ENCODE measurements around the gene LMAN1L. TPM values are rescaled to one million over a fixed set of nuclear protein-coding genes. Genes with fewer than 3 reads are reported as not detected.

The LMAN1L gene
- total RNA-seq, 1 donor from 2014 or later: not detected

GRCh38 chr15:74775894-74776293 lies 36.7 kb upstream of the LMAN1L start:
- Mint-ChIP-seq H3K27me3 (ENCODE audit: low read depth) (peaks cover 2% of the 10 kb centered on the region), H3K9me3 (ENCODE audit: low read depth) (no peaks in the 10 kb centered on the region), H3K27ac (ENCODE audit: unreplicated experiment) (no peak overlapping the region), H3K4me1 (ENCODE audit: low read depth) (peaks cover 26% of the 10 kb centered on the region), H3K36me3 (ENCODE audit: low read depth) (no peaks in the 10 kb centered on the region), H3K4me3 (ENCODE audit: unreplicated experiment) (no peak overlapping the region)
- no peak for DNase-seq (ENCODE audit: low spot score)
- TF ChIP-seq CTCF (IDR thresholded peaks at IDR 0.05): no peak

DNA sequence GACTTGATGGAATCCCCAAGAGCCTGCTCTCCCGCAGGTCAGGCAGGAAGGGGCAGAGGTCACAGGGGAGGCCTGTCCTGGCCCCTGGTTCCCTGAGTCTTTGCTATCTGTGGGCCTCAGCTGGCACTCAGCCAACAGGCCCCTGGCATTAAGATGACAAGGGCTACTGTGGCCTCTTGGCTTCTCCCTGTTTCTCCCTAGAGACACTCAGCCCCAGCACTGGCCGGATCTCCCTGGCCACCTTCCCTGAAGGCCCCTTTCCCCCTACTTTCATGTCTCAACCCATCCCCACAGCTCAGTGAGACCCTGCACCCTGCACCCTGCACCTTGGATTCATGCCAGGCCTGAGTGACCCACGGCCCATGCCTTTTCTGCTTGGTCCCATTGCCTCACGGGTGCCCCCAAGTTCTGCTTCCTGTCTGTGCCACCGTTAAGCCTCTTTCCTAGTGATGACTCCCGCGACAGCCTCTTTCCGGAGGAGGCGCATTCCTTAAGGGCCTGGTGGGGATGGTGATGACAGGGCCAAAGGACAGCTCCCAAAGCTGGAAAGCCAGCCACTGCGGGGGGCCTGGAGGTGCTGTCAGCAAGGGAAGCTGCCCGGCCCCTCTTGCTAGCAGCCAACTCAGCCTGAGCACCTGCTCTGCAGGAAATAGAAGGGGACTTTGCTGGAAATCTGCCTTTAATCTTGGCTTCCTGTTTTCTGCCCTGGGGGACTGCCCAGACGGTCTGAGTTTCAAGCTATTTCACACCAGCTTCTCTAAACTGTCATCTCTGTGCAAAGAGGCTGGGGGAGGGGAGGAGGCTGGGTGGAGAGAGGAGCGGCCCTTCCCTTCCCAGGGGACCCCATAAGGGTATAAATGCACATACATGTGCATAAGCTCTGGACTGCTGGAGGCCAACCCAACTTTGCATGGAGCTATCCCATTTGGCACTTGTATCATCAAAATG lies 35.5 kb upstream of the LMAN1L start:
- Mint-ChIP-seq H3K4me1 (ENCODE audit: low read depth) (peaks cover 29% of the 10 kb centered on the region), H3K9me3 (ENCODE audit: low read depth) (no peaks in the 10 kb centered on the region), H3K4me3 (ENCODE audit: unreplicated experiment) (no peak overlapping the region), H3K27ac (ENCODE audit: unreplicated experiment) (peak overlapping the region; percentile 87), H3K36me3 (ENCODE audit: low read depth) (no peaks in the 10 kb centered on the region), H3K27me3 (ENCODE audit: low read depth) (no peaks in the 10 kb centered on the region)
- no peak for DNase-seq (ENCODE audit: low spot score)
- TF ChIP-seq CTCF (IDR thresholded peaks at IDR 0.05): no peak

- no peaks in the 10 kb centered on the region for H3K36me3 Mint-ChIP-seq (ENCODE audit: low read depth)
- TF ChIP-seq CTCF (IDR thresholded peaks at IDR 0.05): no peak
- H3K4me1 Mint-ChIP-seq (ENCODE audit: low read depth): peaks cover 33% of the 10 kb centered on the region
- H3K27ac Mint-ChIP-seq (ENCODE audit: unreplicated experiment): peak overlapping the region; percentile 66
- no peaks in the 10 kb centered on the region for H3K9me3 Mint-ChIP-seq (ENCODE audit: low read depth)
- no peak for DNase-seq (ENCODE audit: low spot score)
- no peak overlapping the region for H3K4me3 Mint-ChIP-seq (ENCODE audit: unreplicated experiment)
- no peaks in the 10 kb centered on the region for H3K27me3 Mint-ChIP-seq (ENCODE audit: low read depth)
These were observed 34.7 kb upstream of the LMAN1L start for GRCh38 chr15:74777769-74778598.

- Mint-ChIP-seq H3K36me3 (ENCODE audit: low read depth) (no peaks in the 10 kb centered on the region), H3K4me1 (ENCODE audit: low read depth) (peaks cover 39% of the 10 kb centered on the region), H3K9me3 (ENCODE audit: low read depth) (no peaks in the 10 kb centered on the region), H3K4me3 (ENCODE audit: unreplicated experiment) (no peak overlapping the region), H3K27ac (ENCODE audit: unreplicated experiment) (no peak overlapping the region), H3K27me3 (ENCODE audit: low read depth) (no peaks in the 10 kb centered on the region)
- no peak for TF ChIP-seq CTCF (IDR thresholded peaks at IDR 0.05)
- no peak for DNase-seq (ENCODE audit: low spot score)
These were observed 34.0 kb upstream of the LMAN1L start for GRCh38 chr15:74778599-74778970.

DNA sequence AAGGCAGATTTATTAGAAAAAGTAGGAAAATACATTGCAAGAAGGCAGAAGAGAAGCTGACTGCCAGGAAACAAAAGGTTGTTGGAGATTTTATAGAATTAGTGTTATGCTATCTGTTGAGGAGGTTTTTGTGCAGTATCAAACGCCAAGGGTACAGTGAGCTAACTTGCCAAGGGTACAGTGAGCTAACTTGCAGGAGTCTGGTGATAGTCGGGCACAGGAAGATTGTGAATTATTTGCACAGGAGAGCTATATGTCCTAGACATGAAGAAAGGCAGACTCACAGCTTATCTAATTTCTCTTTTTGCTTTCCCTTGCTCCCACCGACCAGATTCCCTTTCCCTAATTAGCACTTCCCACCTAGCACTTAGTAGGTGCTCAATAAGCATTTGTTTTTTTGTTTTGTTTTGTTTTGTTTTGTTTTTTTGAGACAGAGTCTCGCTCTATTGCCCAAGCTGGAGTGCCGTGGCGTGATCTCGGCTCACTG lies 33.4 kb upstream of the LMAN1L start:
- peaks cover 45% of the 10 kb centered on the region for H3K4me1 Mint-ChIP-seq (ENCODE audit: low read depth)
- no peak for TF ChIP-seq CTCF (IDR thresholded peaks at IDR 0.05)
- H3K27me3 Mint-ChIP-seq (ENCODE audit: low read depth): no peaks in the 10 kb centered on the region
- no peak overlapping the region for H3K4me3 Mint-ChIP-seq (ENCODE audit: unreplicated experiment)
- no peaks in the 10 kb centered on the region for H3K36me3 Mint-ChIP-seq (ENCODE audit: low read depth)
- DNase-seq (ENCODE audit: low spot score): no peak
- H3K27ac Mint-ChIP-seq (ENCODE audit: unreplicated experiment): no peak overlapping the region
- no peaks in the 10 kb centered on the region for H3K9me3 Mint-ChIP-seq (ENCODE audit: low read depth)
